Activated CD4-positive, alpha-beta T cell treated with anti-CD3 and anti-CD28 coated beads, Interleukin-10, Interleukin-2, amounts not matched to agents 100 ng/mL and 50 ng/mL, durations not matched to agents 16 hours and 8 hours (primary cell): ENCODE measurements around the gene RPL14.

Experiments
- DNase-seq: peaks from one replicate; pipeline ENCODE4 v3.0.0-alpha.2; 2020

The RPL14 gene

DNA sequence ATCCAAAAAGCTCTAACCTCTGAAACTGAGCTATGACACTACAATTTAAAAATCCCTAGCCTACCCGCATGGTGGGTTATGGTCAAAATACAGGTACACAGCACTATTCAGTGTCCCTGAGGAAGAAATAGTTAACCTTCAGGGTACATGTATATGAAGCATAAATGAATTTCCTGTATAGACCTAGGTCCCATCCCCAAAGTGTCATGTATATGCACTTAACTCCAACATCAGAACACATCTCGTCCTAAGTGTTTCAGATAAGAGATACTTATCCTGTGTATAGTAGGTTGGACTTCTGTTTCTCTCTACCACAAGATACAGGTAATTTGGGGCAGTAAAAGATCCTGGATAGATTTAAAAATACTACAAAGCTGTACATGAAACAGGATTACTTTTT, 6.4 kb downstream of the RPL14 start:
- no peak for DNase-seq

DNA sequence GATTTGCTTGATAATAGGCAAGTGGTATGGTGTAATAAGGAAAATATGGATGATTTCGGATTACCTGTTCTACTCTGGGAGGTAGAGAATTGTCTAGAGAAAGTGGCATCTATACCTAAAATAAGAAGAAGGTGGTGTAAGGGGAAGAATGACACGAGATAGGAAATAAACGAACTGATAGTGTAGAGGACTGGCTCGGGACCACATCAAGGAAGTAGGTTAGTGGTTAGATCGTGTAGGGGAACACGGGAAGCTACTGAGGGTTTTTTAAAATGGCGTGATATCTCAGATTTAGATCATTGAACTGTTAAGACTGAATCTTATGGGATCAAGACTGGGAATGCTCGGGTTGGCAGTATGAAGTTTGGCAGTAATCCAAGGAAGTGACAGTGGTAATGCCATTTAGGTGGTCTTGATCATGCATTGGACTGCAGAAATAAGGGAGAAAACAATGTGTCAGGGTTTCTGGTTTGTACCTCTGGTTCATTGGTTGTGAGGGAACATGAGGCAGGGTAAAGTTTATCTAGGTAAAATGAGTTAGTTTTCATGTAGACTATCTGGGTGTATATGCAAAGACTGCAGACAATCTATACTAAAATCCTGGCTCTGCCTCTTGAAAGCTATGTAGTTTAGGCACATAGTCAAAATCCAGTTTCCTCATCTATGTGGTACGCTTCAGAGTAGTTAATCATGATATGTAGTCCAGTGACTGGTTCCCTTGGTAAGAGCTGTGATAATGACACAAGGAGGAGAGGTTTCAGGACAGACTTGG, 7.4 kb downstream of the RPL14 start:
- DNase-seq: peak; percentile 30

DNA sequence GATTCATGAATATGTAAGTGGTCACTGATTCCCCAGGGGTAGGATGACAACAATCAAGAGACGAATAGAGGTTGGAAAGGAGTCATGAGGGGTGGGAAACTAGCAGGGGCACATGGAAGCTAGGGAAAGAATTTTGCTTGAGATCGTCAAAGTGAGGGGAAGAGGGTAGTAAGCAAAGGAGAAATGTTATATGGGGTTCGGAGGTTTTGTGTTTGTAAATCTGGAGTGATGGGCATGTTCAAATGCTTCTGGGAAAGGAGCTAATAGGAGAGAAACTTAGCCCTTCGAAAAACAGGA, 7.9 kb downstream of the RPL14 start:
- no peak for DNase-seq

DNA sequence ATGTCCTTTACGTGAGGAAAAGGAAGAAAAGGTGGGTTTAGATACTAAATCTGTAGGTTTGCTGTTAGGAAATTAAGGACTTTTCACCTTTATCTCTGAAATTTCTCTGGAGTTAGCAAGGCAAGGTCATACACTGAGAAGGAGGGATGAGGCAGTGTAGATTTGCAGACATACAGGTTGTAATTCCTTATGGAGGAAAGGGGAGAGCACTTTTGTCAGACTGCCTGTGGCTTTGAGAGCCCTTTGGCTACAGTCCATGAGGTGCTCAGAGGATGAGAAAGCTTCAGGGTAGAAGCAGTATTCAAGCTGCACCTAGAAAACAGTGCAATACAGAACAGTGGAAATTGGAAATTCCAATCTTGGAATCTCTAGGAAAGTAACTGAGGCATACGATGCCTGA, 8.3 kb downstream of the RPL14 start:
- no peak for DNase-seq

- no peak for DNase-seq
Measured at GRCh38 chr3:40468018-40468417, 10.9 kb downstream of the RPL14 start.

DNA sequence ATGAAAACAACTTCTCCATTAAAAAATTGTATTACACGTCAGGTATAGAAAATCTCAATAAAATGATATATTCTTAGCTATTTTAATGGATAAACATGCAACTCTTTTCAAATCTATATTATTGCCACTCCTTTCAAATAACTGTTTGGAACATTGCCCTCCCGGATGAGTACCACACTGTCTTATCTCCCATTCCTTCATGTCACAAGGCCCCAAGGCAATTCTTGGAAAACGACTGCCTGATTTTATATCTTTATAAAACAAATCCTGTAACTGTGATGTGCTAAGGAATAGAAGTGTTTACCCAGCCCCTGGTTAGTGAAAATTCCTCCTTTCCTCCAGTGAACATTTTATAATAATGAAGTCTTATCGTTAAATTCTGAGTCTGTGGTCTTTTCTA, 13.6 kb downstream of the RPL14 start:
- DNase-seq: no peak

DNA sequence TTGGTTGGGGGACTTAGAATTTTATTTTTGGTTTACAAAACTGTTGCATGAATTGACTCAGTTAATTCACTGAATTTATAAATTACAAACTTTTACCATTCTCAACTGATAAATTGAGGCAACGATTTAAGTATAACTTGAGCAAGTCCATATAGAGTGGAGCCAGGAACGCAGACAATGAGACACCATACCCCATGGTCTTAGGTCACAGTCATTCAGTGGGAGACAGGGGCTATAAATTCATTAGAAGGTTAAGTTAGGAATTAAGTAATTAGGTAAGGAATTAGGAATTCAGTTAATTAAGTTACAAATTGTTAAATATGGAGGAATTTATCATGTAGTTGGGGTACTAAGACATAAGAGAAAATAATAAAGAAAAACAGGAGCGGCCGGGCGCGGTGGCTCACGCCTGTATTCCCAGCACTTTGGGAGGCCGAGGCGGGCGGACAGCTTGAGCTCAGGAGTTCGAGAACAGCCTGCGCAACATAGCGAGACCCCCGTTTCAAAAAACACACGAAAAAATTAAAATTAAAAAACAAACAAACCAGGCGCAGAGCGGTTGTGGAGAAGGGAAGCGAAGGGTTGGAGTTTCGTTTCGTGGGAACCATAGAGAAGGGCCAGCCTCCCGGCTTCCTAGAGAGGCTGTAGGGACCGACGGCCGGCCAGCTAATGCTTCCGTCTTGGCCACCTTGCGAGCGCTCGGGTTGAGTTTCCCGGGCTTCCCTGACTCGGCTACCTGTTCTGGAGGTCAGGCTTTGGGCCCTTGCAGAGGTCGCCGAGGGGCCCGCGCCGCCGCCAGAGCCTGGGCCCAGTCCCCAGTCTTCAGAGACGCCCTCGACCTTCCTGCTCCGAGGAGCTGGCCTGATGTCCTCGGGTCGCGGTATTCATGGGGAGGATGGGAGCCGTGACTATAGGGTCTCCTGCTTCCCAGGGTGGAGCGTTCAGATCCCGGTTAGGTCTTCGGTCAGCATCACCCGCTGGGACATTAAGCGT, 19.6 kb downstream of the RPL14 start, which contains the start of gene ZNF619:
TSS of gene ZNF619 (plus strand) at position 645 of the 993 bp plus-strand sequence. CDS start 858 bp downstream, outside the sequence.
- DNase-seq: peak; percentile 57

GRCh38 chr3:40477666-40478065, 20.5 kb downstream of the RPL14 start:
- DNase-seq: no peak

DNA sequence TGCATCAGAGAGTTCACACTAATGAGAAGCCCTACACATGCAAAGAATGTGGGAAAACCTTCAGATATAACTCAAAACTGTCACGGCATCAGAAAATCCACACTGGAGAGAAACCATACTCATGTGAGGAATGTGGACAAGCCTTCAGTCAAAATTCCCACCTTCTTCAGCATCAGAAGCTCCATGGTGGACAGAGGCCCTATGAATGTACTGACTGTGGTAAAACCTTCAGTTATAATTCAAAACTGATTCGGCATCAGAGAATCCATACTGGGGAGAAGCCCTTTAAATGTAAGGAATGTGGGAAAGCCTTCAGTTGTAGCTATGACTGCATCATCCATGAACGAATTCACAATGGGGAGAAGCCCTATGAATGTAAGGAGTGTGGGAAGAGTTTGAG, 30.0 kb downstream of the RPL14 start:
- DNase-seq: no peak

DNA sequence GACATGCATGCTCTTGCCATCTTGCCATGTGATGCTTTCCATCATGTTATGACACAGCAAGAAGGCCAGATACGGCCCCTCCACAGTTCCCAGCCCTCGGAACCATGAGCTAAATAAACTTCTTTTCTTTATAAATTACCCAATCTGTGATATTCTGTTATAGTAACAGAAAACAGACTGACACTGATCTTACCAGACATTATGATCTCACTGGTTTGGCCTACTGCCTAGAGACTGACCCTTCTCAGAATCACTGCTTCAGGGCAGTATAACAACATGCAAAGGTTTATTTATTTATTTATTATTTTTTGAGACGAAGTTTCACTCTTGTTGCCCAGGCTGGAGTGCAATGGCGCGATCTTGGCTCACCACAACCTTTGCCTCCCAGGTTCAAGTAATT, 33.8 kb downstream of the RPL14 start:
- DNase-seq: no peak

GRCh38 chr3:40494698-40495097, 37.6 kb downstream of the RPL14 start:
- DNase-seq: no peak

DNA sequence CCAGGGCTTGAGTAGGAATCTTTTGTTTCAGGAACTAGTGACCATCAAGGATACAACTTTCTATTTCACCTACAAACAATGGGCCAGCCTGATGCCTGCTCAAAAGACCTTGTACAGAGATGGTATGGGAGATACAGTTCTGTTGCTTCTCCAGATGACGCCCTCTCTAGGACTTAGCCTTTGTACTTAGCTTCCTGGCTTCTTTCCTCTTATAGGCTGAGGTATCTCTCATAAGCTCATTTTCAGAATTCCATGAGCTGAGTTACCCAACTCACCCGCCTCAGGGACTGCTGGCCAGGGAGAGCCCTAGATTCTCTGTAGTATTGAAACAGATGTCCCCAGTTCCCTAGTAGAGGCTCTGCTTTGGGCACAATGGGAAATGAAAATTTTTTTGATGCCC, 40.1 kb downstream of the RPL14 start:
- no peak for DNase-seq

GRCh38 chr3:40499952-40500351, 42.8 kb downstream of the RPL14 start:
- DNase-seq: no peak

- no peak for DNase-seq
Measured at GRCh38 chr3:40502034-40502433, 44.9 kb downstream of the RPL14 start.

DNA sequence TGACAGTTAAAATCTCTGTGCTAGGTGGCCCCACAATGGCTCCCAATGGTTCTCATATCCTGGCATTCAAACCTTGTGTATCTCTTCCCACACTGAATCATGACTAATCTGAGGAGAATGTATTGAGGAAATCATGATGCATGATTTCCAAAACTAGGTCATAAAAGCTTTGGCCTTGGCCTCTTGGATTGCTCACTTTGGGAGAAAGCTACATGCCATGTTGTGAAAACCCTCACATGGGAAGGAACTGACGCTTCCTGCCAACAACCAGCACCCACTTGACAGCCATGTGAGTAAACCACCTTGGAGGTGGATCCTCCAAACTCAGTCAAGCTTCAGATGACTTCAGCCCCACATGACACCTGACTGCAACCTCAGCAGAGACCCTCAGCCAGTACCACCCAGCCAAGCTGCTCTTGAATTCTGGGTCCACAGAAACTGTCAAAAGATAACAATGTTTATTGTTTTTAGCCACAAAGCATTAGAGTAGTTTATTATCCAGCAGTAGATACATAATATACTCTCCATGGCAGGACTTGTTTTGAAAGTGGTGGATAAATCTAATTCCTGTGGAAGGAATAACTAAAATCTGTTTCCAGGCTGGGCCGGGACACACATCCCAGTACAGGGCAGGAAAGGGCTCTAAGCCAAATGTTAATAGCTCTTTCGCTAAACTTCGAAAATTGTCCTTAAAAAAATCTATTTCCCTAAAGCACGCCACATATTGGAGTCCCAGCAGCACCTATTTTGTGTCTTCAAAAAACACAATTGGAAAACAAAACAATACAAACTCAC, 47.7 kb downstream of the RPL14 start:
- peak; percentile 9 for DNase-seq

- DNase-seq: peak; percentile 53
Measured at GRCh38 chr3:40505599-40506462, 48.7 kb downstream of the RPL14 start, which contains the start of gene ZNF620. TSS of gene ZNF620 (plus strand) at chr3:40506039. CDS start at chr3:40506353, 314 bp downstream.

DNA sequence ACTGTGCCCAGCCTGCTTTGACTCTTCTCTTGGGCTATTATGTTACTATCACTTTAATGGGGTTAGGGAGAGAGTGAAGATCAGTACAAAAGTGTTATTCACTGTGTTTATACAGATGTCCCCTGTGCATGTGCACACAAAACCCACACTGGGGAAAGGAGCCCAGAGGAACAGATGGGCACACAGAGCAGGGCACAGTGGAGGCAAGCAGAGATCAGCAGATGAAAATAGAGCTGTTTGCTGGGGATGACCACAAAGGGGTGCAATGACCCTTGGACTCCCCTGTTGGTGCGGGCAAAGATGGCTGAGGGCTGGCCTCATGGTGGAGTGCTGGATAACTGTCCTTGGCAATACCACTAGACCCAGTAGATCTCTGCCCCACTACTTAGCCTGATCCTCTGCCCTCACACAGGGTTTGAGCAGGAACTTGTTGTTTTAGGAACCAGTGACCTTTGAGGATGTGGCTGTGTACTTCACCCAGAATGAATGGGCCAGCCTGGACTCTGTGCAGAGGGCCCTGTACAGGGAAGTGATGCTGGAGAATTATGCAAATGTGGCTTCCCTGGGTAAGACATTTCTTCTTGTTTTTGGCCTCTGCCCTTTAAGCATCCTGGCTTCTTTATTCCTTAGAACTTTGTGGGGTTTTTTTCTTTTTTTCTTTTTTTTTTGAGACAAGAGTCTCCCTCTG, 54.0 kb downstream of the RPL14 start:
- no peak for DNase-seq

DNA sequence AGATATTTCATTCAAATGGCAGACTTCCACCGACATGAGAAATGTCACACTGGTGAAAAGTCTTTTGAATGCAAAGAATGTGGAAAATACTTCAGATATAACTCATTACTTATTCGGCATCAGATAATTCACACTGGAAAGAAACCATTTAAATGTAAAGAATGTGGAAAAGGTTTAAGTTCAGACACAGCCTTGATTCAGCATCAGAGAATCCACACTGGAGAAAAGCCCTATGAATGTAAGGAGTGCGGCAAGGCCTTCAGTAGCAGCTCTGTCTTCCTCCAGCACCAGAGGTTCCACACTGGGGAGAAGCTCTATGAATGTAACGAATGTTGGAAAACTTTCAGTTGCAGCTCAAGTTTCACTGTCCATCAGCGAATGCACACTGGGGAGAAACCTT, 59.1 kb downstream of the RPL14 start:
- no peak for DNase-seq

GRCh38 chr3:40518067-40518466, 60.9 kb downstream of the RPL14 start:
- DNase-seq: no peak
